Osteoblast (primary cell): ENCODE results near the gene WWOX. TPM values are rescaled to one million over a fixed set of nuclear protein-coding genes. Genes with fewer than 3 reads are reported as not detected.

Source experiments
- DNase-seq: peaks from one replicate; pipeline ENCODE4 v3.0.0; 2011; ENCODE audit warnings: low spot score, mixed read lengths; ENCODE audit not compliant: insufficient read length; ENCODE audit errors: missing footprints
- H2AFZ ChIP-seq: 2 replicates; pipeline ENCODE4 v1.6.0; 2011; ENCODE audit warnings: mild to moderate bottlenecking, low read length
- H3K27ac ChIP-seq: 2 replicates; pipeline ENCODE4 v1.5.1; 2011; ENCODE audit warnings: mild to moderate bottlenecking, low read depth, low read length, moderate library complexity
- H3K27me3 ChIP-seq: 2 replicates; pipeline ENCODE4 v1.6.0; 2012; ENCODE audit warnings: mild to moderate bottlenecking, control low read depth, inconsistent platforms, low read length, moderate library complexity; ENCODE audit not compliant: insufficient read depth
- H3K36me3 ChIP-seq: 2 replicates; pipeline ENCODE4 v1.5.1; 2011; ENCODE audit warnings: mild to moderate bottlenecking, low read length, control low read depth, moderate library complexity; ENCODE audit not compliant: insufficient read depth
- H3K4me1 ChIP-seq: 2 replicates; pipeline ENCODE4 v1.5.1; 2011; ENCODE audit warnings: mild to moderate bottlenecking, low read length, control low read depth, moderate library complexity; ENCODE audit not compliant: insufficient read depth
- H3K4me2 ChIP-seq: 2 replicates; pipeline ENCODE4 v1.6.0; 2011; ENCODE audit warnings: mild to moderate bottlenecking, low read length; ENCODE audit not compliant: insufficient read depth
- H3K4me3 ChIP-seq: fragments of 200-600 bp; sonication (generic); 3 replicates; pipeline ENCODE4 v1.5.1; 2012; ENCODE audit warnings: mild to moderate bottlenecking, low read length, inconsistent platforms; ENCODE audit not compliant: insufficient read depth
- H3K79me2 ChIP-seq: 2 replicates; pipeline ENCODE4 v1.6.0; 2012; ENCODE audit warnings: mild to moderate bottlenecking, low read length, control low read depth, inconsistent platforms; ENCODE audit not compliant: insufficient read depth
- H3K9me3 ChIP-seq: 2 replicates; pipeline ENCODE4 v1.5.1; 2011; ENCODE audit warnings: low read depth, low read length, control low read depth
- H4K20me1 ChIP-seq: 2 replicates; pipeline ENCODE4 v1.6.0; 2012; ENCODE audit warnings: mild to moderate bottlenecking, low read length, control low read depth; ENCODE audit not compliant: insufficient read depth
- total RNA-seq: library from RNA; depleted of rRNA; stranded (reverse); fragments of >200 nt; gene quantifications from 2 replicates; pipeline ENCODE4 v1.2.3, GENCODE V29; 2012
- TF ChIP-seq, protein P1 (sequence below): IDR thresholded peaks from 2 replicates; pipeline ENCODE4 v1.5.1; 2011; ENCODE audit warnings: mild to moderate bottlenecking, low read depth, low read length, moderate library complexity; ENCODE audit errors: extremely low read depth

The WWOX gene
- total RNA-seq, 1 donor: 23.9 TPM

DNA sequence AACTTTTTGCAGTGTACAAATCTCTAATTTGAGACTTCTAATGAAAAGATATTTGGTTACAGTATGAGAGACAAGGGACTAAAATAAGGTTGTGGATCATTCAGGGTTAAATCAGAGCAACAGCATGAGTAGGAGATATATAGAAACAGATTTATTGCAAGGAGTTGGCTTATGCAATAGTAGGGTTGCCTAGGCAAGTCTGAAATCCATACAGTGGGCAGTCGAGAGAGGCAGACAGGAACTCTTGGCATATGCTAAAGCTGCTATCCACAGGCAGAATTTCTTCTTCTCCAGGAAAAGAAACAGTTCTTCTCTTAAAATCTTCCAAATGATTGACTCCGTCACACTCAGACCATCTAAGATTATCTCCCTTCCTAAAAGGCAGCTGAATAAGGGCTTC is 1000.3 kb downstream of the WWOX start:
- Histone ChIP-seq H3K79me2 (no peaks in the 10 kb centered on the region), H2AFZ (no peak overlapping the region), H3K9me3 (no peaks in the 10 kb centered on the region), H3K4me3 (no peak overlapping the region), H3K27me3 (no peaks in the 10 kb centered on the region), H3K4me2 (no peak overlapping the region), H3K36me3 (no peaks in the 10 kb centered on the region), H4K20me1 (no peaks in the 10 kb centered on the region), H3K27ac (no peak overlapping the region), H3K4me1 (no peaks in the 10 kb centered on the region)
- TF ChIP-seq, protein P1, sequence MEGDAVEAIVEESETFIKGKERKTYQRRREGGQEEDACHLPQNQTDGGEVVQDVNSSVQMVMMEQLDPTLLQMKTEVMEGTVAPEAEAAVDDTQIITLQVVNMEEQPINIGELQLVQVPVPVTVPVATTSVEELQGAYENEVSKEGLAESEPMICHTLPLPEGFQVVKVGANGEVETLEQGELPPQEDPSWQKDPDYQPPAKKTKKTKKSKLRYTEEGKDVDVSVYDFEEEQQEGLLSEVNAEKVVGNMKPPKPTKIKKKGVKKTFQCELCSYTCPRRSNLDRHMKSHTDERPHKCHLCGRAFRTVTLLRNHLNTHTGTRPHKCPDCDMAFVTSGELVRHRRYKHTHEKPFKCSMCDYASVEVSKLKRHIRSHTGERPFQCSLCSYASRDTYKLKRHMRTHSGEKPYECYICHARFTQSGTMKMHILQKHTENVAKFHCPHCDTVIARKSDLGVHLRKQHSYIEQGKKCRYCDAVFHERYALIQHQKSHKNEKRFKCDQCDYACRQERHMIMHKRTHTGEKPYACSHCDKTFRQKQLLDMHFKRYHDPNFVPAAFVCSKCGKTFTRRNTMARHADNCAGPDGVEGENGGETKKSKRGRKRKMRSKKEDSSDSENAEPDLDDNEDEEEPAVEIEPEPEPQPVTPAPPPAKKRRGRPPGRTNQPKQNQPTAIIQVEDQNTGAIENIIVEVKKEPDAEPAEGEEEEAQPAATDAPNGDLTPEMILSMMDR: no peak
- DNase-seq: no peak

DNA sequence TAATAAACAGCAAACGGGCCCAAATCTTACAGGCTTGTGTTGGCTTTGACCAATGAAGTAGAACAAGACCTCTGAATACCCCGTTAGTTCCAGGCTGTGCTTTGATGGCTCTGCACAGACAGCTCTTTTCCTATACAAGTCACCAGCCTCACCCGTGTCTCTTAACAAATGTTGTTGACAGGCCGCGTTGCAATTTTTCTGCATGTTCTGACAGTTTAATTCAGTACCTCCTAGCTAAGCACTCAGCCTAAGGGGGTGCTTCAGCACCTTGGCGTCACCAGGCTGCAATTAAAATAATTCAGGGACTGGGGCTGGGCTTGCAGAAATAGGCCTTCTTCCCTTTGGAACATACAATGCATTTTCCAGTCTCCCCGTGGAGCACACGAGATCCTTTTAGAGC is 1001.0 kb downstream of the WWOX start:
- no peak overlapping the region for H3K4me3 ChIP-seq
- TF ChIP-seq, protein P1: no peak
- H3K27me3 ChIP-seq: no peaks in the 10 kb centered on the region
- no peaks in the 10 kb centered on the region for H3K36me3 ChIP-seq
- DNase-seq: no peak
- H2AFZ ChIP-seq: no peak overlapping the region
- no peaks in the 10 kb centered on the region for H3K9me3 ChIP-seq
- H3K79me2 ChIP-seq: no peaks in the 10 kb centered on the region
- no peak overlapping the region for H3K27ac ChIP-seq
- no peaks in the 10 kb centered on the region for H3K4me1 ChIP-seq
- H4K20me1 ChIP-seq: no peaks in the 10 kb centered on the region
- H3K4me2 ChIP-seq: no peak overlapping the region

DNA sequence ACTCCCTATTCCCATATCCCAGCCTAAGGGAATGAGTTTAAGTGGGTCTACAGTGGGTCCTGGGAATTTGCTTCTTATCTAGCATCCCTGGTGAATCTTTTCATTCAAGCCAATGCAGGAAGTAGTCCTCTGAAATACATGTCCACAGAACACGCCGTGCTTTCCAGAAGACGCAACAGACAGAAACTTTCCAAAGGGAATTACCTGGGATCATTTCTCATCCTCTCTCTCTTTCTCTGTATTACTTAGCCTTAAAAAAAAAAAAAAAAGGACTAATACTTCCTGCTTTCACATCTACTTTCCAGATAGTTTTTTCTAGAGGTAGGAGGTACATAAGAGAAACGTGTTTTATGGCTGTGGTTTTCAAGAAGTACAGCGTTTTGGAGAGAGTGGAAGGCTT is 1002.0 kb downstream of the WWOX start:
- Histone ChIP-seq H3K4me3 (no peak overlapping the region), H3K79me2 (no peaks in the 10 kb centered on the region), H3K4me1 (no peaks in the 10 kb centered on the region), H3K27me3 (no peaks in the 10 kb centered on the region), H3K4me2 (no peak overlapping the region), H4K20me1 (no peaks in the 10 kb centered on the region), H3K9me3 (no peaks in the 10 kb centered on the region), H3K27ac (no peak overlapping the region), H3K36me3 (no peaks in the 10 kb centered on the region), H2AFZ (no peak overlapping the region)
- TF ChIP-seq, protein P1: no peak
- DNase-seq: no peak

DNA sequence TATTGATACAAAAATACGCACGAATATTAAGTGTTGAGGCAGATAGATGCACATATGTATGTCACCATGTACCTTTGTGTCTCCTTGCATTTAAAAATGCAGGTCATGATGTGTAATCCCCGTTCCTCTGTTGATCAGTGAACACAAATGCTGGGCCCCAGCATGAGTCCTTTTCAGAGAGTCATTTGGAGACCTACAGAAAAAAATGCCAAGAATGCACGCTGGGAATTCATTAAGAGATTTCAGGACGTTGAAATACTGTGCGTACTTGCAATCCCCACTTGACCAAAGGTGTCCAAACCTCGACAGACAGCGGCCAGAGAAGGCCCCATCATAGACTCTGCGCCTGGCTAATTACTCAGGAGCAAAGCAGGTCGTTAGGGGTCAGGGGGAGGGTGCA is 1005.1 kb downstream of the WWOX start:
- H3K4me3 ChIP-seq: no peak overlapping the region
- no peak overlapping the region for H3K4me2 ChIP-seq
- no peaks in the 10 kb centered on the region for H3K4me1 ChIP-seq

More for the DNA sequence above, 1005.1 kb downstream of the WWOX start:
- Histone ChIP-seq H3K79me2 (no peaks in the 10 kb centered on the region), H2AFZ (no peak overlapping the region), H3K36me3 (no peaks in the 10 kb centered on the region), H3K9me3 (no peaks in the 10 kb centered on the region), H4K20me1 (no peaks in the 10 kb centered on the region), H3K27me3 (no peaks in the 10 kb centered on the region), H3K27ac (no peak overlapping the region)
- TF ChIP-seq, protein P1: no peak
- no peak for DNase-seq
